ENCODE results near the gene XYLT1.
A peak's percentile ranks its signal among the peaks of the same experiment; 100 is the strongest.
"Not testable (repeated sequence)": the region's sequence is repeated elsewhere in the genome, so short reads cannot be mapped to it uniquely, and the experiment has no call there.

The XYLT1 gene

GRCh38 chr16:17482341-17482740 is 11.6 kb upstream of the XYLT1 start:
- DNase-seq, result not testable (repeated sequence)

- DNase-seq, result no peak
These were observed 11.0 kb upstream of the XYLT1 start for GRCh38 chr16:17481736-17482135.

- DNase-seq, result not testable (repeated sequence)
These were observed 6.4 kb upstream of the XYLT1 start for GRCh38 chr16:17477260-17477545.

GRCh38 chr16:17476414-17477259 is 5.9 kb upstream of the XYLT1 start:
- DNase-seq, result peak; percentile 74

- no peak for DNase-seq
These were observed 4.3 kb upstream of the XYLT1 start for GRCh38 chr16:17475104-17475503.

- no peak for DNase-seq
These were observed 3.8 kb upstream of the XYLT1 start for GRCh38 chr16:17474572-17474971.

GRCh38 chr16:17474037-17474436 is 3.3 kb upstream of the XYLT1 start:
- no peak for DNase-seq

GRCh38 chr16:17471719-17472461 is 1.1 kb upstream of the XYLT1 start:
- no peak for DNase-seq

- no peak for DNase-seq
These were observed 415 bp downstream of the XYLT1 start for GRCh38 chr16:17470182-17470907.

- DNase-seq, result no peak
These were observed 999 bp downstream of the XYLT1 start for GRCh38 chr16:17469741-17470181.

- no peak for DNase-seq
These were observed 1.6 kb downstream of the XYLT1 start for GRCh38 chr16:17469011-17469740.

- no peak for DNase-seq
These were observed 2.1 kb downstream of the XYLT1 start for GRCh38 chr16:17468611-17469010.

GRCh38 chr16:17467923-17468540 is 2.7 kb downstream of the XYLT1 start:
- DNase-seq, result peak; percentile 67

- no peak for DNase-seq
These were observed 3.9 kb downstream of the XYLT1 start for GRCh38 chr16:17466876-17467275.

GRCh38 chr16:17465460-17465859 is 5.3 kb downstream of the XYLT1 start:
- no peak for DNase-seq

GRCh38 chr16:17463335-17463734 is 7.4 kb downstream of the XYLT1 start:
- no peak for DNase-seq

GRCh38 chr16:17461951-17462729 is 8.6 kb downstream of the XYLT1 start:
- no peak for DNase-seq

GRCh38 chr16:17460890-17461289 is 9.9 kb downstream of the XYLT1 start:
- no peak for DNase-seq

- no peak for DNase-seq
These were observed 10.7 kb downstream of the XYLT1 start for GRCh38 chr16:17459903-17460521.

GRCh38 chr16:17457997-17458396 is 12.8 kb downstream of the XYLT1 start:
- no peak for DNase-seq

- no peak for DNase-seq
These were observed 13.2 kb downstream of the XYLT1 start for GRCh38 chr16:17457513-17457912.
